D341Med (cell line): Measurements from ENCODE around the gene GJB5.

Experiments
- DNase-seq: peaks from one replicate; pipeline ENCODE4 v3.0.0; 2012; ENCODE audit warnings: low spot score

The GJB5 gene

DNA sequence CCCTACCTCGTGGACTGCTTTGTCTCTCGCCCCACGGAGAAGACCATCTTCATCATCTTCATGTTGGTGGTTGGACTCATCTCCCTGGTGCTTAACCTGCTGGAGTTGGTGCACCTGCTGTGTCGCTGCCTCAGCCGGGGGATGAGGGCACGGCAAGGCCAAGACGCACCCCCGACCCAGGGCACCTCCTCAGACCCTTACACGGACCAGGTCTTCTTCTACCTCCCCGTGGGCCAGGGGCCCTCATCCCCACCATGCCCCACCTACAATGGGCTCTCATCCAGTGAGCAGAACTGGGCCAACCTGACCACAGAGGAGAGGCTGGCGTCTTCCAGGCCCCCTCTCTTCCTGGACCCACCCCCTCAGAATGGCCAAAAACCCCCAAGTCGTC lies 39.9 kb downstream of the GJB5 start:
- DNase-seq: no peak

DNA sequence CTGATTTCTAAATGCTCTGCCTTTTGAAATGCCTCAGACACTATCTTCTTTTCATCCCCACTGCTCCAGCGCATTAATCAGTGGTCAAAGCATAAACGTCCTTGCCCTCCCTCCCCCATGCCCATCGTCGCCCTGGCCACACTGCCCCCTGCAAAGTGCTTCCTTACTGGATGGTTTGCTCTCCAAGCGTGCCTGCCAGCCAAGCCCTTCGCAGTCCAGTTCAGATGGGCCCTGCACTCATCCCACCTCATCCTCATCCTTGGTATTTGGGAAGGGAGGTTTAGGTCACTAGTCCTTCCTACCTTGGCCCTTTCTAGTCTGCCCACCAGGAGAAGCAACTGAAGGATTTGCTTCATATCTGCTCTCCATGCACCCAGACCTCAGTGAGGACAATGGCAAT lies 41.1 kb downstream of the GJB5 start:
- DNase-seq: no peak

GRCh38 chr1:34796990-34797389 lies 42.1 kb downstream of the GJB5 start:
- DNase-seq: no peak

- DNase-seq: no peak
These were observed 45.4 kb downstream of the GJB5 start for GRCh38 chr1:34800214-34800613.

- DNase-seq: no peak
These were observed 48.9 kb downstream of the GJB5 start for GRCh38 chr1:34803770-34804169.

DNA sequence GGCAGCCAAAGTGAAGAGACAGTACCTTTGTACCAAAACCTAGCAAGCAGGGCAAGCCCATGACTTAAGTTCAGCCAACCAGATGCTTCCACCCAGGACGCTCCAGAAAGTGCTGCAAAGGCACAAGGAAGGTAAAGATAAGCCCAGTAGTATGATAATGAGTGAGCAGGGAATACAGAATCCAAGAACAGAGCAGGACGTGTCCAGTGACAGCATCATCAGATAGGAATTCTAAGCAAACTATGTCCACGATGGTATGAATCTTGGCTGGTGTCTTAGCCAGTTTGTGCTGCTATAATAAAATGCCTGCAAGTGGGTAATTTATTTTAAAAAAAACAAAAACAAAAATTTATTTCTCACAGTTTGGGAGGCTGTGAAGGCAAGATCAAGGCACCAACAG lies 51.5 kb downstream of the GJB5 start:
- no peak for DNase-seq
